Liver (tissue), 3 donors: Measurements from ENCODE around the gene SAPCD2.
A peak's percentile ranks its signal among the peaks of the same experiment; 100 is the strongest.

Source experiments
- CTCF ChIP-seq: fragments of 150-350 bp; IDR thresholded peaks from 2 replicates; pipeline ENCODE4 v1.5.1; 2017; ENCODE audit warnings: improper control_type of control experiment, low read depth, low read length; ENCODE audit not compliant: missing input control
- EGR1 ChIP-seq, 2 donors: IDR thresholded peaks; 2 replicates each; pipeline ENCODE4 v1.6.1; 2016 to 2018; ENCODE audit warnings: antibody characterized with exemption in 2 of 2, low read depth in 2 of 2
- RAD21 ChIP-seq, 2 donors: IDR thresholded peaks; 2 replicates each; pipeline ENCODE4 v1.6.1; 2016; ENCODE audit warnings: antibody characterized with exemption in 2 of 2, mild to moderate bottlenecking in 2 of 2
- REST ChIP-seq: IDR thresholded peaks from 2 replicates; pipeline ENCODE4 v1.6.1; 2016; ENCODE audit warnings: antibody characterized with exemption, mild to moderate bottlenecking
- SP1 ChIP-seq: IDR thresholded peaks from 2 replicates; pipeline ENCODE4 v1.6.1; 2018; ENCODE audit warnings: antibody characterized with exemption, mild to moderate bottlenecking
- TAF1 ChIP-seq: conservative IDR thresholded peaks from 2 replicates; pipeline ENCODE4 v1.6.1; 2016; ENCODE audit warnings: antibody characterized with exemption, mild to moderate bottlenecking
- donor health status: healthy.
- donor health status: healthy.

GRCh38 chr9:137055385-137056364 is 14.7 kb downstream of the SAPCD2 start:
- TF ChIP-seq TAF1 (no peak), CTCF (no peak), SP1 (peak; percentile 81), EGR1 (IDR thresholded peaks at IDR 0.05; ENCODE audit: low read depth in 2 of 2) (peak in 1 of 2 donors; percentile 18), RAD21 (IDR thresholded peaks at IDR 0.05) (peak in 1 of 2 donors; percentile 24), REST (no peak)
